Mucosa of descending colon (tissue), 3 donors: ENCODE results near the gene SERPIND1. TPM values are rescaled to one million over a fixed set of nuclear protein-coding genes. Genes with fewer than 3 reads are reported as not detected.

Source experiments
- ATAC-seq: fragments of 200-7000 bp; cut with Tn5 transposase; one replicate; pipeline ENCODE4 v1.9.1; 2020; ENCODE audit warnings: mild to moderate bottlenecking, moderate library complexity
- DNase-seq, 3 donors: peaks; one replicate each; pipeline ENCODE4 v3.0.0-alpha.2; 2020
- H3K36me3 ChIP-seq: fragments of 200-600 bp; one replicate; pipeline ENCODE4 v1.8.0; 2021; ENCODE audit warnings: low read depth, mild to moderate bottlenecking
- H3K4me1 ChIP-seq: fragments of 200-600 bp; one replicate; pipeline ENCODE4 v1.8.0; 2021; ENCODE audit warnings: low read depth, mild to moderate bottlenecking
- H3K4me3 ChIP-seq: fragments of 200-600 bp; one replicate; pipeline ENCODE4 v1.8.0; 2021; ENCODE audit warnings: mild to moderate bottlenecking
- H3K9me3 ChIP-seq: fragments of 200-600 bp; one replicate; pipeline ENCODE4 v1.8.0; 2021; ENCODE audit warnings: mild to moderate bottlenecking
- CTCF ChIP-seq: fragments of 200-600 bp; IDR thresholded peaks from one replicate; pipeline ENCODE4 v1.8.0; 2022; ENCODE audit warnings: antibody characterized with exemption, mild to moderate bottlenecking
- intact Hi-C, 2 donors: fragments of 100-400 bp; cut with DNase I in 1 of 2; cut with micrococcal nuclease in 1 of 2; formaldehyde crosslinking; loops; one replicate each; pipeline versions ENCODE4 v1.11.0 to v1.11.1; 2022; cut with DNase I, micrococcal nuclease
- total RNA-seq, 3 donors: library from RNA; stranded (reverse); fragmentation: NEBNext Ultra II Directional in 2 of 3; extraction: Animal tissue kit (Norgen Biotek cat#: 25700) in 2 of 3; gene quantifications; one replicate each; pipeline versions ENCODE4 v1.2.1 to v1.2.4, GENCODE V29; 2021 to 2023
- donor health status: DM: no; HTN: no; CAD: no; lungs with moderate emphysema.
- donor health status: DM: no; HTN: no; CAD: no.
- donor health status: DM: no; HTN: yes; CAD: no.

SERPIND1 gene
- total RNA-seq, 3 donors from 2014 or later = not detected

GRCh38 chr22:20799449-20799848, 25.5 kb downstream of the SERPIND1 start:
- peaks cover 19% of the 10 kb centered on the region for H3K36me3 ChIP-seq
- no peak overlapping the region for H3K4me3 ChIP-seq
- no peak for ATAC-seq
- no peak for TF ChIP-seq CTCF
- intact Hi-C loops = no loop called here
- no peak for DNase-seq
- no peaks in the 10 kb centered on the region for H3K9me3 ChIP-seq
- no peaks in the 10 kb centered on the region for H3K4me1 ChIP-seq

- ATAC-seq = no peak
- no peak for TF ChIP-seq CTCF
- peaks cover 22% of the 10 kb centered on the region for H3K36me3 ChIP-seq
- intact Hi-C loops = no loop called here
- no peak for DNase-seq
- H3K4me1 ChIP-seq = no peaks in the 10 kb centered on the region
- H3K4me3 ChIP-seq = no peak overlapping the region
- no peaks in the 10 kb centered on the region for H3K9me3 ChIP-seq
Measured at GRCh38 chr22:20802452-20802851, 28.5 kb downstream of the SERPIND1 start.

GRCh38 chr22:20802922-20803553, 29.1 kb downstream of the SERPIND1 start:
- intact Hi-C loops = no loop called here
- no peak for ATAC-seq
- no peak for DNase-seq
- no peaks in the 10 kb centered on the region for H3K4me1 ChIP-seq
- no peak for TF ChIP-seq CTCF
- H3K36me3 ChIP-seq = peaks cover 22% of the 10 kb centered on the region
- no peaks in the 10 kb centered on the region for H3K9me3 ChIP-seq
- no peak overlapping the region for H3K4me3 ChIP-seq

GRCh38 chr22:20803696-20804324, 29.9 kb downstream of the SERPIND1 start:
- DNase-seq (peak in 2 of 3 donors; percentile 61 to 64), ATAC-seq (peak; percentile 62)
- Histone ChIP-seq H3K4me3 (no peak overlapping the region), H3K9me3 (no peaks in the 10 kb centered on the region), H3K36me3 (peaks cover 20% of the 10 kb centered on the region), H3K4me1 (no peaks in the 10 kb centered on the region)
- intact Hi-C loops = no loop called here
- TF ChIP-seq CTCF = no peak

GRCh38 chr22:20804650-20805049, 30.7 kb downstream of the SERPIND1 start:
- H3K36me3 ChIP-seq = peaks cover 17% of the 10 kb centered on the region
- TF ChIP-seq CTCF = no peak
- ATAC-seq (no peak), DNase-seq (no peak)
- H3K4me3 ChIP-seq = no peak overlapping the region
- no peaks in the 10 kb centered on the region for H3K4me1 ChIP-seq
- intact Hi-C loops = no loop called here
- no peaks in the 10 kb centered on the region for H3K9me3 ChIP-seq
